ENCODE results near the gene RNF167.

The RNF167 gene

DNA sequence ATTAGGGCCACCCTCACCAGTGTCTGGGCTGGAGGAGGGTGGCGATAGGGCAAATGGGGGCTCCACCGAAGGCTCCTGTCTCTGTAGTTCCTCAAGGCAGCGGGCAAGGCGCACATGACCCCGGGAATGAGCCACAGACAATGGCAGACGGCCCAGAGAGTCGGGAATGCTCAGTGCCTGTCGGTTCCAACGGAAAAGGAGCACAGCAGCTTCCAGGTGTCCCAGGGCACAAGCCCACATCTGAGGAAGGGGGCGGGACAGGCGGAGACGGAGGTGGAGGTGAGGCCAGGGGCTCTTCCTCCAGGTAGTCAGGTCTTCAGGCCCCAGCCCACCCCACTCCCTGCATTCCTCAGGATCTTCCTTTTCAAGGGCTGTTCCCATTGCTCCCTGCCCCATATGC is 32.7 kb downstream of the RNF167 start:
- in situ Hi-C loops (cut with HindIII; ENCODE audit: low sequenced_read_pairs): no loop called here

DNA sequence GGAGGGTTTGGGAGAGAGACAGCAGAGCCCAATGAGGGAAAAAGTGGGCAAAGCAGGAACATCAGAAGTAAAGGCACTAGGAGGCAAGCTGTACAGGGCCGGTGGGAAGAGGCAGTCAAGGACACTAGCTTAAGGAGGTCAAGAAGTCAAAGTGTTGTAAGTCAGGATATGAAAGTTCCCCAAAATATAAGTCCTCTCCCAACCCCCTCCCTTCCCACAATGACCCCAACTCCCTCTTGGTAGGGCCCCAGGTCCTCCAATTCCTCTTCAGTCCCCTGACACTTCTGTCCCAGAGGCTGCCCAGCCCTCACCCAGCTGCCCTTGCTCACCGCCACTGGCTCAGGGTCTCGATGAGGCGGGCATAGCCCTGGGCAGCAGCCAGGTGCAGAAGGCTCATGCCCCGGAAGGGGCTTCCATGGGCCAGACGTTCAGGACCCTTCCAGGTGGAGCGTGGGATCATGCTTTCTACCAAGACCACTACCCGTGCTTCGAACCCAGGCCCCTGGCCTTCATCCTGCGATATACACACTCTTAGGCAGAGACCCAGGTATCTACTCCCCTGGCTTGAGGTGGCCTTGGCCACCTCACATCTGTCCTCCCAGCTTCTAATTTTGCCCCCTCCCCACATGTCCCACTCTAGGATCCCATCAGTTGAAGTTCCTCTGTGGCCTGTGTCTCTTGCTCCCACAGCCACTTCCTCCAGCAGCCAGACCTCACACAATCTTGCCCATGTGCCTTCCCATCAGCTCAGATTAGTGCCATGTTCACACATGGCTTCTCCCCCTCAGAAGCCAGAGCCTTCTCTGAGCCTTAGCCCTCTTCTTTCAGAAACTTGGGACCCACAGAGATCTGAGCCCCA is 33.4 kb downstream of the RNF167 start:
- in situ Hi-C loops (cut with HindIII; ENCODE audit: low sequenced_read_pairs): no loop called here

- in situ Hi-C loops (cut with HindIII; ENCODE audit: low sequenced_read_pairs): no loop called here
These were observed 34.1 kb downstream of the RNF167 start for GRCh38 chr17:4974115-4974670.

- in situ Hi-C loops (cut with HindIII; ENCODE audit: low sequenced_read_pairs): no loop called here
These were observed 38.7 kb downstream of the RNF167 start for GRCh38 chr17:4978726-4979125.

- in situ Hi-C loops (cut with HindIII; ENCODE audit: low sequenced_read_pairs): no loop called here
These were observed 40.7 kb downstream of the RNF167 start for GRCh38 chr17:4980644-4981216.

DNA sequence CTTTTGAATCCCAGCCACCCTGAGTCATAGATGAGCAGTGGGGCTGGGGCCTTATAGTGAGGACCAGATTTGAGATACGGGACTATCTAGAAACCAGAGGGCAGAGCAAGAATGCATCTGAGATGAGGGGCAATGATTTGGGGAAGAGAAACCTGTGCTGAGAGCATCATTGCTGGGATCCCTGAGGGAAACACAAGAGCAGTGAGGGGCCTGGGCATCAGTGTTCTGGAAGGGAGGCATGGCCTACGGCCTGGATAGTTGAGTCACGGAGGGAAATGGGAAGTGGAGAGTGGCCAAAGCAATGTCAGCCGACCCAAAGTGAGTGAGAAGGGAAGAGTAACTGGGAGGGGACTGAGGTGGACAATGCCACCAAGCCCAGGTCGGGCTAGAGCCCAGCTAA is 42.2 kb downstream of the RNF167 start:
- in situ Hi-C loops (cut with HindIII; ENCODE audit: low sequenced_read_pairs): no loop called here

DNA sequence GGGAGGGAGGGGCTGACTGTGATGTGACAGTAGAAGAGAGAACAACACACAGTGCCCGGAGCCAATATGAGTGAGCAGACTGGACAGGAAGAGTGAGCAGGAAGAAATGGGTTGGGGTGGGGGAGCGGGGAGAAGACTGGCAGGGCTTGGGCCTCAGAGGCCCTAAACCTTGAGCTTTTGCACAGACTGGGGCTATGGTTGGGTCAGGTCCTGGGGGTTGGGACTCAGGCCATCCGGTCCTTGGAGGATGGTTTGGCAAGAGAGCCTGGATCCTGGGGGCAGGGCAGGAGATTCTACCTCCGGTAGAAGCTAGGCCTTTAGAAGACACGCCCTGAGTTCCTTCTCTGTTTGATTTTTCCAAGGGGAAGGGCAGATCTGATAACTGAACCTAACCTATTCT is 46.3 kb downstream of the RNF167 start:
- in situ Hi-C loops (cut with HindIII; ENCODE audit: low sequenced_read_pairs): no loop called here

GRCh38 chr17:4986951-4987766 is 47.1 kb downstream of the RNF167 start, which contains the start of gene CAMTA2:
Gene CAMTA2, minus strand, starts transcription at chr17:4987675. Its CDS starts 1,453 bp downstream, at chr17:4986222.
- in situ Hi-C loops (cut with HindIII; ENCODE audit: low sequenced_read_pairs): no loop called here

GRCh38 chr17:4987767-4988567 is 47.9 kb downstream of the RNF167 start:
- in situ Hi-C loops (cut with HindIII; ENCODE audit: low sequenced_read_pairs): no loop called here

- in situ Hi-C loops (cut with HindIII; ENCODE audit: low sequenced_read_pairs): no loop called here
These were observed 54.1 kb downstream of the RNF167 start for GRCh38 chr17:4994081-4994595.
